HEK293T (cell line): ENCODE data around the gene RGS1.

Source experiments
- BHLHE40 ChIP-seq: fragments of 450-650 bp; IDR thresholded peaks from 2 replicates; pipeline ENCODE4 v1.6.1; 2016; ENCODE audit warnings: mild to moderate bottlenecking, moderate library complexity, borderline replicate concordance
- ELF4 ChIP-seq: fragments of 450-650 bp; IDR thresholded peaks from 2 replicates; pipeline ENCODE4 v1.6.1; 2017; ENCODE audit warnings: antibody characterized with exemption
- HDGF ChIP-seq: fragments of 450-650 bp; IDR thresholded peaks from 2 replicates; pipeline ENCODE4 v1.6.1; 2017; ENCODE audit warnings: antibody characterized with exemption, borderline replicate concordance
- L3MBTL2 ChIP-seq: fragments of 450-650 bp; conservative IDR thresholded peaks from 2 replicates; pipeline ENCODE4 v1.6.1; 2016; ENCODE audit warnings: mild to moderate bottlenecking
- LEF1 ChIP-seq: fragments of 450-650 bp; IDR thresholded peaks from 2 replicates; pipeline ENCODE4 v1.6.1; 2017; ENCODE audit warnings: mild to moderate bottlenecking, borderline replicate concordance
- SP1 ChIP-seq: fragments of 450-650 bp; IDR thresholded peaks from 2 replicates; pipeline ENCODE4 v1.6.1; 2017
- TARDBP ChIP-seq: fragments of 450-650 bp; IDR thresholded peaks from 2 replicates; pipeline ENCODE4 v1.6.1; 2016
- ZNF384 ChIP-seq: fragments of 450-650 bp; IDR thresholded peaks from 2 replicates; pipeline ENCODE4 v1.6.1; 2016

DNA sequence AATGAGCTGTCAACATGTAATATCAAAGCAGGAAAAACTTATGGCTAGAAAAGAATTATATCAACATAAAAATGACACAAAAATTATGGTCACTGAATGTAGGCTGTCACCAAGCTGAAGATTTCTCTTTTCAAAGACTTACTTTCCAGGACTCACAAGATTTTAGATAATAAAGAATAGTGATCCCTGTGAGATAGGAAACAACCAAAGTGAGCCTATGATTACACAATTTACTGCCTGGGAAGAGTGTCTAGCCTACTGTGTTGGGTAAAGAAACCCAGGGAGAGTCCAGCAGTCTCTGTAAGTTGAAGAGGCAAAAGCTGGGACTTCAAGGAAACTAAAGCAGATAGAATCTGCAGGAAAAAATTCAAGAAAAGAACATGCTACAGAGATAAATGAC lies 20.2 kb upstream of the RGS1 start:
- TF ChIP-seq LEF1: no peak
- TF ChIP-seq BHLHE40: no peak
- no peak for TF ChIP-seq HDGF
- TF ChIP-seq SP1: no peak
- no peak for TF ChIP-seq L3MBTL2
- TF ChIP-seq ZNF384: no peak
- TF ChIP-seq TARDBP: no peak
- no peak for TF ChIP-seq ELF4
